Mucosa of gallbladder (tissue), 1 donor: ENCODE data around the gene ZFP62. TPM values are rescaled to one million over a fixed set of nuclear protein-coding genes. Genes with fewer than 3 reads are reported as not detected.

Source experiments
- DNase-seq: peaks from one replicate; pipeline ENCODE4 v3.0.0-alpha.2; 2020; ENCODE audit warnings: low spot score
- total RNA-seq: library from RNA; stranded (reverse); gene quantifications from one replicate; pipeline ENCODE4 v1.2.1, GENCODE V29; 2021
- donor health status: DM: no; HTN: no; CAD: no.

Gene ZFP62
- total RNA-seq, 1 donor from 2014 or later, result 34.7 TPM

DNA sequence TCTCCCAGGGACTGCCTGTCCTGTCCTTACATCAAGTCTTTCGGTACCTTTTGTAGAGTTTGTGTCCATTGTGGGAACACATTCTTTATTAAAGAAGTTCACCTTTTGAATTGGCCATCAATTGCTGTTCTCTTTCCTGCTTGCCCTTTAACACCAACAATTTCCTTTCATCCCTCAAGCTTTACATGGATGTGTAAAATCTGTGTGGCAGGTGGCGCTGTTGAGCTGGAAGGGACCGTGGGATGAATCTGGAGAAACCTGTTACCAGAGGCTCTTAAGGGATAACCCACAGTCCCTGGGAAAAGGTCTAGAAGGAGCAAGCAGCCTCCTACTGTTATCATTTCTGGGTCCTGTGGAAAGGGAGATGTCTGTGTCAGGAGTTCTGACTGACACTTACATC, 7.9 kb upstream of the ZFP62 start:
- peak; percentile 89 for DNase-seq

DNA sequence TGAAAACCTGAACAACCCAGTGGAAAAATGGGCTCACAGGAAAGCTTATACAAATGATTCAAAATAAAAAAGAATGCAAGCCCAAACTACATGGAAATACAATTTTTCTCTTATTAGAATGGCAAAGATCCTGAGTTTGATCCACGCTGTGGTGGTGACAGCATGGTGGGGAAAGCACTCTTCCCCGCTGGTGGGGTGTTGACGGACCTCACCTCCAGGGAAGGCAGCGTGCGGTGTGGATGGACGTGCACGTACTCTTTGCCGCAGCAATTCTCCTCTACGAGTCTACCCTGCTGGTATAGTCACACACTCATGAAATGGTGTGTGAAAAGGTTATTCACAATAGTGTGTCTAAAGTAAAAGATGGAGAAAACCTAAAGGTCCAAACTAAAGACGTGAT, 5.9 kb upstream of the ZFP62 start:
- no peak for DNase-seq

DNA sequence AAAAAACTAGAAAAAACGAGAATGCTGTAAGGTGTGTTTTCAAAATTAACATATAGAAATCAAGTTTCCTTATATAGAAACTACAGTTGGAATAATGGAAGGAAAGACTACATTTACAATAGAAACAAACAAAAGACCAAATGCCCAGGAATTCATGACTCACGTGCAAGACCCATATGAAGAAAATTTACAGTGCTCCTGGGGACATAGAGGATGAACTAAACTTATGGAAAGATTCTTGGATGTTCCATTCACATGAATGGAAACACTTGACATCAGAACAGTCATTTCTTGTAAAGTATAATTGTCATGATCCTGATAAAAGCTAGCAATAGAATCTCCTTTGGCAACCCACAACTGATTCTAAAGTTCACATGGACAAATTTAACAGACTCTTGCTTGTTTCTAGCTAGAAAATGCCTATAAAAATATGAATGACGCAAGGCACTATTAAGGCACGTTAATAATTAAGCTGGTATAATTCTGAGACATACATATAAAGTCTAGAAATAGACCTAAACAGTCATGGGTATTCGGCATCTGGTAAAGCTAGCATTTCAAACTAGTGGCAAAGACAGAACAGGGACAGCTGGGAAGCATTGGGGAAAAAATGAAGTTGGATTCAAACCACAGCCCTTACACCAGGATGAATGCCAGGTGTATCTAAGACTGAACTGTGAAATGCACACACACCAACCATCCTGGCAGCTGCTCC, 5.1 kb upstream of the ZFP62 start:
- DNase-seq, result no peak

DNA sequence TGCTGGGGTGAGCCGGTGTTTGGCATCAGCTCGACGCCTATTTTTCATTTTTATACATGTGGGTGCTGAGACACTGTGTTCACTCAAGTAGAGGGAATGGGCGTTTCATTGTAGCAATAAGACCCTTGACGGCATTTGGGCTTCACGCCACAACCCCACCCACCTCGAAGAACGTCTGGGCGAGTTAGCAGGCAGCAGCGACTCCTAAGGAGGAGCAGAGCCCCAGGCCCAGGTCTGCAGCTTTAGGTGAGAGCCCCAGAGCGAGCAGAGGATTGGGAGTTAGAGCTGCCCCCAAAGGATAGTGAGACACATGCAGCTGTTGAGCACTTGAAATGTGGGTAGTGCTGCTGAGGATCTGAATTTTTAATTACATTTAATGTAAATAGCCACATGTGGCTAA, 1.6 kb upstream of the ZFP62 start:
- no peak for DNase-seq

DNA sequence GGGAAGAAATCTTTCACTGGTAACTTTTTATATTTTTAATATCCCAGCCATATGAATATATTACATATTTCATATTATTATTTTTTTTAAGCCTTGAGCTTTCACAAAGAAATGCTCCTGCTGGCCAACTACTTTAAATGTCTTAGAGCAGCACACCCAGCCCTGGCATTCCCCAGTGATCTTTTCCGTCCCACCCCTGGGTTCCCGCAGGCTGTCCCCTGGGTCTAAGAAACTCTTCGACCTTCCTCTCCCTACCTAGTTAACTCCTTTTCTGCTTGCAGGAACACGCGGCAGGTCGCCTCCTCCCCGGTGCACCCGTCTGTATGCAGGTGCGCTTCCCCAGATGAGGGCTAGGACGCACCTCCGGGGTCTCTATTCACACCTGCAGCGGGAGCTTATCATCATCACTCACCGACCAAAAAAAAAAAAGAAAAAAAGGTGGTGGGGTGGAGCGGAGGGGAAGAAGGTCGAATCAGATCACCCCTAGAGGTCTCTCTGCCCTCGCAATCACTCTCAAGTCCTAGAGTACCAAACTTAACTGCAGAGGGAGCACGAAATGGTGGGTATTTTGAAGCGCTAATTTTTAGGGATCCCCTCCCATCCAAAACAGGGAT, 696 bp downstream of the ZFP62 start:
- peak; percentile 31 for DNase-seq

DNA sequence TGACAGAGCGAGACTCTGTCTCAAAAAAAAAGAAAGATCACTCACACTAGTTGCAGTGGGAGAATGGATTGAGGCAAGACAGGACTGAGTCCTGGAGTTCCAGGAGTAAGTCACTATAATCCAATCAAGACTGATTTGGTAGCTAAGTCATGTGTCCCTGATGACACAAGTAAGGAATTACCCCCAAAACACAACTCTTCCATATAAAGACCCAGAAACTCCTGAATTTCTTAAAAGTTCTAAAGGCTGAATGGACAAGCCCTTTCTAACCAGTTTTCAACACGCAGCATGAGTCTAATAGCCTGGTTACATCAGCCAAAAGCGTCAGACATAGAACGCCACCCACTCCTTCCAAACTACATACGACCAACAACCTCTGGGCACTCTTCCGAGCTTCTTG, 2.5 kb downstream of the ZFP62 start:
- DNase-seq, result no peak

DNA sequence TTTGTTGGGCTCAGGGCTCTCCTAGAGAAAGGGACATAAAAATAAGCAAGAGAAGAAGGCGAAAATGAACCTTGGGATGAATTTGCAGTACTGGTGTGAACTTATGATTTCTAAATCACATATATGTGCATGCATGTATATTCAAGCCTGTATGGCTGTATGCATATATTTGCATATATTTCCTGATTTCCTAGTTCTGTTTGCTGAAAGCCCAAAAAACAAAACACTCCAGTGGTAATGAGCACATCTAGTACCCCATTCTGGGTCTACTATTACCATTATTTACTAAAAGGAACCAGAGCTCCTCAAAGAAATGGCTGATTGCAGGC, 7.3 kb downstream of the ZFP62 start:
- no peak for DNase-seq

DNA sequence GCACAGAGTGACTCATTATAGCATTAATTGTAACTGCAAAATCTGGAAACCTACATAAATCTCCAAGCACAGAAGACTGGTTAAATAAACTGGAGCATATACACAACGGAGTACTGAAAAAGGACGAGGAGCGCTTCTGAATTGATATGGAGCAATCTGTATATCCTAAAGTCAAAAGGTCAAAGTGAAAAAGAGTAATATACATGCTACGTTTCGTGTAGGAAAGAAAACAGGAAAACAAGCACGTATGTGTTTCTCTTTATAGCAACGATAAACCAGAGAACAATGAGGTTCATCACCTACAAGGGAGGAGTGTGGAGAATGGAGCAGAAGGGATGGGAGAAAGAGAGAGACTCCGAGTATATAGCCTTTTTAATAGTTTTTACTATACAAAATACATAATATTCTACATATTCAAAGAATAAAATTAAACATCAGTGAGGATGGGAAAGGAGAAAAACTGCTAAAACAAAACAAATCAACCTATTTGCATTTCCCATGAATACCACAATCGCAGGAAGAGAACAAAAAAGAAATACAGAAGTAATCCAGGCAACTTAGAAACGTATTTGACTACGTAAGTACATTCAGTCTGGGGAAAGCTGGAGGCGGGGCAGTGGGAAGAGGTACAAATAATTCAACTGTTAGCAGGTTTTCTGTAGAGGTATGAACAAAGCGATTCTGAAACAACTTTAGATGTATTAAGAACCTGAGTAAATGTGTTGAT, 7.8 kb downstream of the ZFP62 start:
- no peak for DNase-seq

DNA sequence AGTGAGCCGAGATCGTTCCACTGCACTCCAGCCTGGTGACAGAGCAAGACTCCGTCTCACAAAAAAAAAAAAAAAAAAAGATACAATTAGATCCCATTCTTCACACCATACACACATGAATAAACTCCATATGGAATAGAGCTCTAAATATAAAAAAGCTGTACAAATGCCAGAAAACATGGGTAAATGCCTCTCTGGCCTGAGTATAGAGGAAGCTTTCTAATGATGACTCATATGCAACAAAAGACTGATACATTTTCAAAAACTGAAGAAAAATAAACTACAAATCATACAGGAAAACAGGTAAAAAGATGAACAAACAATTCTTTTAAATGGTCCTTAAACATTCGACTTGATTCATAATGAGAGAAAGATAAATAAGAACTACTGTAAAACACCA, 8.6 kb downstream of the ZFP62 start:
- no peak for DNase-seq

DNA sequence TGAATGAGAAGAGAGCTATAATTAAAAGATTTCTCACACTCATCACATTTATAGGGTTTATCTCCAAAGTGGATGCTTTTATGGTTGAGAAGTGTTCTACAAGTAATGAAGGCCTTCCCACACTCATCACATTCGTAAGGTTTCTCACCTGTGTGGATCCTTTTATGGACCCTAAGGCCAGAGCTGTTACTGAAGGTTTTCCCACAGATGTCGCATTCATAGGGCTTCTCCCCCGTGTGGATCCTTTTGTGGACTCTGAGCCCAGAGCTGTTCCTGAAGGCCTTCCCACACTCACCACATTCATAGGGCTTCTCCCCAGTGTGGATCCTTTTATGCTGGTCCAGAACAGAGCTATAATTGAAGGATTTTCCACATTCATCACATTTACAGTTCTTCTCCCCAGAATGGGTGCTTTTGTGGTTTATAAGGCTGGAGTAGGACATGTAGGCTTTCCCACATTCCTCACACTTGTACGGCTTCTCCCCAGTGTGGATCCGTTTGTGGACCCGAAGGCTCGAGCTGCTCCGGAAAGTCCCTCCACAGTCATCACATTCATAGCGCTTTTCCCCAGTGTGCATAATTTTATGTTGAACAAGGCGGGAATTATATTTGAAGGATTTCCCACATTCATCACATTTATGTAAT, 10.5 kb downstream of the ZFP62 start:
- no peak for DNase-seq

DNA sequence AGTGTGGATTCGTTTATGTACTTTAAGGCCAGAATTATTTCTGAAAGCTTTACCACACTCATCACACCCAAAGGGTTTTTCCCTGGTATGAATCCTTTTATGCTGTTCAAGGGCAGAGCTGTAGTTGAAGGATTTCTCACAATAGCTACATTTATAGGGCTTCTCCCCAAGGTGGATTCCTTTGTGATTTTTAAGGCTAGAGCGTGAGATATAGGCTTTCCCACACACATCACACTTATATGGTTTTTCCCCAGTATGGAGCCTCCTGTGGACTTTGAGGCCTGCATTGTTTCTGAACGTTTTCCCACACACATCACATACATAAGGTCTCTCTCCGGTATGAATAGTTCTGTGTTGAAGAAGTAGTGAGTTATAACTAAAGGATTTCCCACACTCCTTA, 11.2 kb downstream of the ZFP62 start:
- no peak for DNase-seq

DNA sequence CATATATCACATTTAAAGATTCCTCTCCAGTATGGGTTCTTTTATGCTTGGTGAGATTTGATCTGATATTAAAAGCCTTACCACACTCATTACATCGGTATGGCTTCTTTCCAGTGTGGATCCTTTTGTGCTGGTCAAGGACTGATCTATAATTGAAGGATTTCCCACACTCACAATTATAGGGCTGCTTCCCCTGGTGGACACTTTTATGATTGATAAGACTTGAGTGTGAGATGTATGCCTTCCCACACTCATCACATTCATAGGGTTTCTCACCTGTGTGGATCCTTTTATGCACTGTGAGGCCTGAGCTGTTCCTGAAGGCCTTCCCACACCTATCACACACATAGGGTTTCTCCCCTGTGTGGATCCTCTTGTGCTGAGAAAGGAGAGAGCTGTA, 12.2 kb downstream of the ZFP62 start:
- DNase-seq, result no peak

DNA sequence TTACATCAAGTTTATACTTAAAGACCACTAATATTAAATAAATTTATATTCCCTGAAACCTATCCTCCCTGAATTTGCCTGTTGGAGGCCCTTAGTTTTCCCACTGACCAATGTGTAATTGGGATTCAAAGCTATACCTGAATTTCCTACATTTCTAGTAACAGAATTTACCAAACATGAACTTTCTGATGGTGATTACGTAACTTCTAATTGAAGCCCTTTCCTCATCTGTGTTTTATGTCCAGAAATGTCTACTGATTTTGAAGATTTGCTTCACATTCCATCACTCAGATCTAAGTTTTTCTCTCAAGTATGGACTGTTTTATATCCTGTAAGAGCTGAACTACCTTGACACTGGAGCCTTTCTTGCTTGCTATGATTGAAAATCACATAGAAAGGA, 12.8 kb downstream of the ZFP62 start:
- DNase-seq, result no peak

DNA sequence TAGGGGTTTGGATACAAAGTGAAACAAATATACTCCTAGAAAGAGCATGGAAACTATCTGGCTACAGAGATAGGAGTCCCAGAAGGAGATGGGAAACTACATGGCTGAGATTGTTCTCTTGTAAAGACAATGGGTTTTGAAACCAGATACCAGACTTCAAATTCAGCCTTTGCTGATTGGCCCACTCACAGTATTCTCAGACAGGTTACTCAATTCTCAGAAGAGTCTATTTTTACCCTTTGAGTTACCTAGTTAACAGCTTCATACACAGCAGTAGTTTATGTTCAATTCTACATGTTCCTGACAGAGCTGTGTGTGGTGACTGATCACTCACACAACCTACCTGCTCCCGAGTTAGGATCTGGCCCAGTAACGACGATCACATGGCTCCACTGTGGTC, 14.1 kb downstream of the ZFP62 start:
- DNase-seq, result no peak

DNA sequence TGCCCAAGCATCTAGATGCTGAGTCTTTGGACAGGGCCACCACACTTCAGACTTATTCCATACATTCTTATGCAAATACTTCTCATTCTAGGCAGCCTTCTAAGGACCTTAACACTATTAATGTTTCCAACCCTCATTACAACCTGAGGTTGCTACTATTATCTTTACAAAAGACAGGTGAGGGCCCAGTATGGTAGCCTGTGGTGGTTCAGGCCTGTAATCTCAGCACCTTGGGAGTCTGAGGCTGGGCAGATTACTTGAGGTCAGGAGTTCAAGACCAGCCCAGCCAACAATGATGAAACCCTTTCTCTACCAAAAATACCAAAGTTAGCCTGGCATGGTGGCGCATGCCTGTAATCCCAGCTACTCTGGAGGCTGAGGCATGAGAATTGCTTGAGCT, 16.2 kb downstream of the ZFP62 start:
- no peak for DNase-seq

DNA sequence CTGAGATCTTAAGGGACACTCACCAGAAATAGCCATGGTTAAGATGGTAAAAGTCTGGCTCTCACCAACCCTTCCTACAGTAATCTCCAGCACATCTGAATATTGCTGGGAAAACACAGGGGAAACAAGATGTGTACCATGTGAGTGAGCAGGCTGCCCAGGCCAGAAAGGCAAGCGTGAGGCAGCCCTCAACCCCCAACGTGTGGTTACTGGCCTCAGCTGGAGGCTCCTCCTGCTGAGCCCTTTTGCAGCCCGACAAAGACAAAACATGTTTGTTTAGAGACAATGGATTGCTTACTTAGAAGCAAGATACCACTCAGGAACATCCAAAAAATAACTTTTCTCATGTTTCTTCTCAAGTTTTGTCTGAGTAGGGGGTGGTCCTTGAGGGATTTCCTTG, 16.6 kb downstream of the ZFP62 start:
- DNase-seq, result no peak

DNA sequence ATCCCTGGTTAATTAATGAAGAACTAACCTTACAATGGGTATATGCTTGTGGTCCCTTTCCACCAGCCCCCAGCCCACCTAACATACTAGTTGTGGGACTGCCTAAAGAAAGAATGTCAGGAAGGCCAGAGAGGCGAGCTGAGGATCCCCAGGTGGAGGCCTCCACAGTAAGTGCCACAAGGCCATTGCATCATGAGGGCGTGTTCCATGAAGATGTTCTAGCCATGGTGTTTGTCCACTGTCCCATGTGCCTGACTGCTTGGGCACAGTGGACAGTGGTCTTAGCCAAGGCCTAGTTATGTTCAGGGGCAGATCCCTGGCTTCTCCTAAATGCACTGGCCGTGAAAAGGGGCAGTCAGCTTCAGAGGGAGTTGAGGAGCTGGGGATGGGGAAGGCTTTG, 21.1 kb downstream of the ZFP62 start:
- DNase-seq, result no peak

DNA sequence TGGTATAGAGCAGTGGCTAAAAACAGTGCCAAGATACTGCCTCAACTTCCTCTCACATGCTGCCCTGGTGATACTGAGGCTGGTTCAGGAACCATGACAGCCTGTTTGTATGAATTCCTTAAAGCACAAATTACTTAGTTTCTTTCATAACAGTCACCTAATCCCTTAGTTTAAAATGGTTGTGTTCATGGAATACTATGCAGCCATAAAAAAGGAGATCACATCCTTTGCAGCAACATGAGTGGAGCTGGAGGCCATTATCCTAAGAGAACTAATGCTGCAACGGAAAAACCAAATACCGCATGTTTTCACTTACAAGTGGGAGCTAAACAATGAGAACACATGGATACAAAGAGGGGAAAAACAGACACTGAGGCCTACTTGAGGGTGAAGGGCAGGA, 21.8 kb downstream of the ZFP62 start:
- no peak for DNase-seq

DNA sequence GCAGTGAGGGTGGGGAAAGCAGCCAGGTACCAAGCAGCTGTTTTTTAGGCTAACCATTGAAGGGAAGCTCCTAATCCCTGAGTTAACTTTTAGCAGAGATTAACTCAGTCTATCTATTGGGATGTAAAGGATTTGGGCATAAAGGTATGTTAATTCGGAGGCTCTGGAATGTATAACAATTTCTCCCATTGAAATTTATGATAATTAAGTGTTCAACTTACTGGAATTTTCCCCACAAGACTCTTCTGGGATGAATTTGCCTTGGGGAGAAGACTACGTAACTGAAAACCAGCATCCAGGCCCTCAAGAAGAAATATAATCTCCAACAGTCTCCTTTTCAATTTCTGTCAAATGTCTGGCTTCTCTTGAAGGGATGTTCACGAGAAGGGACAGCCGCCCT, 23.6 kb downstream of the ZFP62 start:
- no peak for DNase-seq

DNA sequence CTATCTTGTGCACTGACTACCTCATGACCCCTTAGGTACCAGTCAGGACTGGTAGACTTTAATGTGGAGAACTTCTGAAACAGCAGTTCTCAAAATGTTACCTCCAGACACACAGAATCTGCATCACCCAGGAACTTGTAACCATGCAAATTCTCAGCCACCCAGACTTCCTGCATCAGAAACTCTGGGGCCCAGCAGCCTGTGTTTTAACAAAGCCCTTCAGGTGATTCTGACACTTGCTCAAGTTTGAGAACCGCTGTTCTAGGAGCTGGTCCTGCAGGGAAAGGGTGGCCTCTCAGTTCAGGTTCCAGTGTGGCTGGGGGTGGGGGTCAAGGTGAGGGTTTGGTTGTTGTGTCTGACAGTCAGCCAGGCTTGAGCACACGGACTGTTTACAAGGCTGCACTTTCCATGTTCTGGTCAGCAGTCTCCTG, 28.4 kb downstream of the ZFP62 start:
- DNase-seq, result no peak

DNA sequence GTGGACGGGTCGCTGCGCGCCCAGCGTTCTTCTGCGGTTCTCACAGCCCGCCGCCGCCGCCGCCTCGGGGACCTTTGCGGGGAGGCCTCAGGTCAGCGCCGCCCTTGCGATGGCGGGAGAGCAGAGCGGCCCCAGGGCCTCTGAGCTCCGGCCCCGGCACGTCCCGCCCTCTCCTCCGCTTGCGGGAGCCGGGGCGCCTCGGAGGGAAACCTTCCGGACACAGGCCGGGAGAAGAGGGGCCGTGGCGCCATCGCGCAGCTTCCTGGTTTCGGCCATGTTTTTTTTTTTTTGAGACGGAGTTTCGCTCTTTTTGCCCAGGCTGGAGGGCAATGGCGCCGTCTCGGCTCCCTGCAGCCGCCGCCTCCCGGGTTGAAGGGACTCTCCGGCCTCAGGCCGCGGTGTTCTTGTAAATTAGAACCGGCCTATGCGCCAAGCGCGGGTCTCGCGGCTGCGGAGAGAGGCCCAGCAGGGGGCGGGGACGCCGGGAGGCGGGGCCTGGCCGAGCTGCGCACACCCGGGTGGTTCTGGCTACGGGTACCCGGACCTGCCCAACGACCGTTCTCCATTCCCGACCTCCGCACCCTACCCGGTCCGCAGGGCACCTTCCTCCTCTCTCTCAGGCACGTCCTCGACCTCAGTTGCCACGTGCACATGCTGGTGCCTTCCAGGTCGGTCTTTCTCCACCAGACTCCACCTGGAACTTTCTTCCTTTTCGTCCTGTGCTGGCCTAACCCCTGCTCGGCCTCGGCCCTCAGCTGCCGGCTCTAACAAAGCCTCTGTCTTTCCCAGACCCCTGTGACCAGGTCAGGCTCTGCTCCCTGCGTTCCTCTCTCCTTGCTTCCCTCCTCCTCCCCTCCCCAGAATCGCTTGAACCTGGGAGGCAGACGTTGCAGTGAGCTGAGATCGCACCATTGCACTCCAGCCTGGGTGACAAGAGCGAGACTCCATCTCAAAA, 29.7 kb downstream of the ZFP62 start:
- DNase-seq, result peak; percentile 84
